BE2C (cell line): ENCODE data around the gene TBX6.

ENCODE experiments used
- DNase-seq: peaks from one replicate; pipeline ENCODE4 v3.0.0-alpha.2; 2020
- H3K27me3 ChIP-seq: fragments of 250-450 bp; sonication (Bioruptor Pico); 2 replicates; pipeline ENCODE4 v1.5.1; 2020; ENCODE audit warnings: mild to moderate bottlenecking
- H3K36me3 ChIP-seq: fragments of 250-450 bp; sonication (Bioruptor Pico); 2 replicates; pipeline ENCODE4 v1.5.1; 2020; ENCODE audit warnings: mild to moderate bottlenecking
- H3K4me1 ChIP-seq: fragments of 250-450 bp; sonication (Bioruptor Pico); 2 replicates; pipeline ENCODE4 v1.5.1; 2020
- H3K4me3 ChIP-seq: 2 replicates; pipeline ENCODE4 v1.5.1; 2011; ENCODE audit warnings: low read depth, low read length
- H3K9me3 ChIP-seq: fragments of 250-450 bp; sonication (Bioruptor Pico); 2 replicates; pipeline ENCODE4 v1.5.1; 2020
- CTCF ChIP-seq: IDR thresholded peaks from 2 replicates; pipeline ENCODE4 v1.5.1; 2012; ENCODE audit warnings: mild to moderate bottlenecking, low read depth, low read length

TBX6 gene

GRCh38 chr16:30060346-30060745 lies 31.4 kb downstream of the TBX6 start:
- TF ChIP-seq CTCF, result no peak
- H3K27me3 ChIP-seq, result no peaks in the 10 kb centered on the region
- no peak for DNase-seq
- H3K9me3 ChIP-seq, result no peaks in the 10 kb centered on the region
- no peaks in the 10 kb centered on the region for H3K36me3 ChIP-seq
- no peak overlapping the region for H3K4me3 ChIP-seq
- peaks cover 16% of the 10 kb centered on the region for H3K4me1 ChIP-seq

DNA sequence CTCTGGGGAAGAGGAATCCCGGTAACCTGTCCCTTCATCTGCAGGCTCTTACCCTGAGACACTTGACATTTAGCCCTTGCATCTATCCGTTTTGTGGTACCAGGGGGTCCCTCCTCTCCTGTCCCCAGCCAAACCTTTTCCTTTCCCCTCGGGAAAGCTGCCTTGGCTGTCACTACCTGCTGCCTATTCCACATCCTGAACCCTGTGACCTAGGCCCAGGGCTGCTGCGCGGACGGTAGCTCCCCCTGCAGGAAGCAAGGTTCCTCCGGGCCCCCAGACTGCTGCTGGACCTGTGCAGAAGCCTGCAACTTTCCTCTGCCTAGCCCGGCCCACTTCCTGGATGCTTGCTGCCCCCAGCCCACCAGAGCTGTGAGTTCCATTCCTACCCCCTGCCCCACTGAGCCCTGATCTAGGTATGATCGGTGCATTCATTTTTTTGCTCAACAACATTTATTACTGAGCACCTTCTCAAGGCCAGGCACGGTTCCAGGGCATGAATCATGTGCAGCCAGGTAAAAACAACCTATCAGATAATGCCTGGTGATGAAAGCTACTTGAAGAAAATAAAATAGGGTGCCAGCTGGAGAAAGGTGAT lies 36.7 kb downstream of the TBX6 start:
- H3K27me3 ChIP-seq, result no peaks in the 10 kb centered on the region
- H3K4me3 ChIP-seq, result no peak overlapping the region
- DNase-seq, result peak; percentile 52
- H3K36me3 ChIP-seq, result no peaks in the 10 kb centered on the region
- peaks cover 3% of the 10 kb centered on the region; the same call in 1 of the 2 replicates for H3K4me1 ChIP-seq
- H3K9me3 ChIP-seq, result no peaks in the 10 kb centered on the region
- peak; percentile 65 for TF ChIP-seq CTCF

- no peak for TF ChIP-seq CTCF
- H3K4me3 ChIP-seq, result no peak overlapping the region
Observed at GRCh38 chr16:30054451-30054850, 37.3 kb downstream of the TBX6 start.

GRCh38 chr16:30053376-30054015 lies 38.2 kb downstream of the TBX6 start:
- DNase-seq, result no peak
- peak overlapping the region; percentile 75 for H3K4me3 ChIP-seq
- no peaks in the 10 kb centered on the region for H3K9me3 ChIP-seq
- H3K36me3 ChIP-seq, result no peaks in the 10 kb centered on the region
- peaks cover 7% of the 10 kb centered on the region for H3K4me1 ChIP-seq
- no peak for TF ChIP-seq CTCF
- no peaks in the 10 kb centered on the region for H3K27me3 ChIP-seq

More at GRCh38 chr16:30054451-30054850, 37.3 kb downstream of the TBX6 start:
- H3K4me1 ChIP-seq, result no peaks in the 10 kb centered on the region; the same call in 1 of the 2 replicates
- H3K9me3 ChIP-seq, result no peaks in the 10 kb centered on the region
- H3K27me3 ChIP-seq, result no peaks in the 10 kb centered on the region
- H3K36me3 ChIP-seq, result no peaks in the 10 kb centered on the region
- no peak for DNase-seq

GRCh38 chr16:30052671-30053372 lies 38.9 kb downstream of the TBX6 start:
- H3K27me3 ChIP-seq, result no peaks in the 10 kb centered on the region
- peaks cover 7% of the 10 kb centered on the region for H3K4me1 ChIP-seq
- no peak for TF ChIP-seq CTCF
- DNase-seq, result peak; percentile 93
- peak overlapping the region; percentile 75 for H3K4me3 ChIP-seq
- H3K36me3 ChIP-seq, result no peaks in the 10 kb centered on the region
- no peaks in the 10 kb centered on the region for H3K9me3 ChIP-seq

- no peak for TF ChIP-seq CTCF
- no peaks in the 10 kb centered on the region for H3K9me3 ChIP-seq
- no peaks in the 10 kb centered on the region for H3K36me3 ChIP-seq
- peaks cover 7% of the 10 kb centered on the region for H3K4me1 ChIP-seq
- no peak overlapping the region for H3K4me3 ChIP-seq
- H3K27me3 ChIP-seq, result no peaks in the 10 kb centered on the region
- no peak for DNase-seq
Observed at GRCh38 chr16:30051518-30051917, 40.2 kb downstream of the TBX6 start.
